Smooth muscle cell of trachea (primary cell): ENCODE results near the gene RNF4. TPM values are rescaled to one million over a fixed set of nuclear protein-coding genes. Genes with fewer than 3 reads are reported as not detected.

Experiments
- total RNA-seq: library from RNA; depleted of rRNA; stranded (reverse); fragments of >200 nt; gene quantifications from 2 replicates; pipeline ENCODE4 v1.2.1, GENCODE V29; 2014

The RNF4 gene
- 51.8 and 60.5 TPM in 2 replicates for total RNA-seq

GRCh38 chr4:2468456-2469191 is at the start of gene RNF4:
Gene RNF4 (plus strand): TSS chr4:2469106. CDS start chr4:2490494, 21,388 bp downstream.

GRCh38 chr4:2536193-2537010 is 67.5 kb downstream of the RNF4 start, which contains the start of gene FAM193A:
Gene FAM193A (plus strand): TSS chr4:2536647. CDS start chr4:2536916, 269 bp downstream.

Other genes starting within 250 kb of the RNF4 start
- 5.8 and 11.8 TPM in 2 replicates for gene HAUS3, start 227.0 kb upstream of the RNF4 start, total RNA-seq
- 3.2 and 5.3 TPM in 2 replicates for gene POLN, start 227.0 kb upstream of the RNF4 start, total RNA-seq
- 75.8 and 118 TPM in 2 replicates for gene MXD4, start 207.0 kb upstream of the RNF4 start, total RNA-seq
- gene ZFYVE28, start 50.5 kb upstream of the RNF4 start, total RNA-seq: 14.8 and 23.3 TPM in 2 replicates
- gene CFAP99, start 50.2 kb upstream of the RNF4 start, total RNA-seq: not detected in 2 replicates
- gene FAM193A, start 67.5 kb downstream of the RNF4 start, total RNA-seq: 14.4 and 15.1 TPM in 2 replicates